ENCODE results near the gene DESI1. TPM values are rescaled to one million over a fixed set of nuclear protein-coding genes. Genes with fewer than 3 reads are reported as not detected.
A peak's percentile ranks its signal among the peaks of the same experiment; 100 is the strongest.

Gene DESI1
- polyA plus RNA-seq, 1 of the 3 experiments (the other 2 are of a cell fraction), result 8.2 TPM

GRCh38 chr22:41625577-41625976 lies 4.7 kb upstream of the DESI1 start:
- Histone ChIP-seq H3K4me1 (ENCODE audit: control insufficient read depth in 1 of 2, insufficient read depth in 2 of 2, low read depth in 1 of 2, low read length in 1 of 2) (peaks cover 5% of the 10 kb centered on the region in 2 experiments; a peak in 2 of 4 replicates), H2AFZ (ENCODE audit: low read depth) (no peak overlapping the region), H3K9ac (no peak overlapping the region), H3F3A (replicated peaks; ENCODE audit: insufficient read depth) (peaks cover 3% of the 10 kb centered on the region), H3K27me3 (ENCODE audit: insufficient read depth) (no peaks in the 10 kb centered on the region), H3K9me3 (no peaks in the 10 kb centered on the region), H4K20me1 (ENCODE audit: insufficient read depth) (no peaks in the 10 kb centered on the region), H3K27ac (ENCODE audit: low read depth in 2 of 2, low read length in 1 of 2) (no peak overlapping the region), H3K4me3 (ENCODE audit: low read depth in 2 of 2, low read length in 1 of 2) (no peak overlapping the region), H3K4me2 (no peak overlapping the region), H3K79me2 (ENCODE audit: insufficient read depth) (peaks cover 53% of the 10 kb centered on the region), H3K9me2 (no peaks in the 10 kb centered on the region), H3K36me3 (replicated peaks in 1 of 2; ENCODE audit: control insufficient read depth in 1 of 2, insufficient read depth in 2 of 2, low read length in 1 of 2) (peaks cover 10 to 16% of the 10 kb centered on the region in 2 experiments)
- no peak for DNase-seq
- ChIA-PET CTCF (no interaction called here), POLR2A (no interaction called here)
- TF ChIP-seq CHD2 (IDR thresholded peaks at IDR 0.05; ENCODE audit: low read length, partially characterized antibody) (no peak), GABPA (IDR thresholded peaks at IDR 0.05; ENCODE audit: low read depth) (no peak), MAX (IDR thresholded peaks at IDR 0.05; ENCODE audit: low read depth) (no peak), POLR2AphosphoS5 (IDR thresholded peaks at IDR 0.05; ENCODE audit: low read depth, low read length) (no peak), ELF1 (IDR thresholded peaks at IDR 0.05) (no peak), RCOR1 (IDR thresholded peaks at IDR 0.05; ENCODE audit: low read length) (no peak), FOXJ3 (CRISPR knock-in tag; IDR thresholded peaks at IDR 0.05) (no peak), USF2 (IDR thresholded peaks at IDR 0.05; ENCODE audit: borderline replicate concordance, low read depth, low read length) (no peak)
- TF ChIP-seq, protein P1, sequence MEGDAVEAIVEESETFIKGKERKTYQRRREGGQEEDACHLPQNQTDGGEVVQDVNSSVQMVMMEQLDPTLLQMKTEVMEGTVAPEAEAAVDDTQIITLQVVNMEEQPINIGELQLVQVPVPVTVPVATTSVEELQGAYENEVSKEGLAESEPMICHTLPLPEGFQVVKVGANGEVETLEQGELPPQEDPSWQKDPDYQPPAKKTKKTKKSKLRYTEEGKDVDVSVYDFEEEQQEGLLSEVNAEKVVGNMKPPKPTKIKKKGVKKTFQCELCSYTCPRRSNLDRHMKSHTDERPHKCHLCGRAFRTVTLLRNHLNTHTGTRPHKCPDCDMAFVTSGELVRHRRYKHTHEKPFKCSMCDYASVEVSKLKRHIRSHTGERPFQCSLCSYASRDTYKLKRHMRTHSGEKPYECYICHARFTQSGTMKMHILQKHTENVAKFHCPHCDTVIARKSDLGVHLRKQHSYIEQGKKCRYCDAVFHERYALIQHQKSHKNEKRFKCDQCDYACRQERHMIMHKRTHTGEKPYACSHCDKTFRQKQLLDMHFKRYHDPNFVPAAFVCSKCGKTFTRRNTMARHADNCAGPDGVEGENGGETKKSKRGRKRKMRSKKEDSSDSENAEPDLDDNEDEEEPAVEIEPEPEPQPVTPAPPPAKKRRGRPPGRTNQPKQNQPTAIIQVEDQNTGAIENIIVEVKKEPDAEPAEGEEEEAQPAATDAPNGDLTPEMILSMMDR (IDR thresholded peaks at IDR 0.05), result no peak
- WGBS (ENCODE audit: low lambda C conversion rate), result 95% methylated on average over 6 of the region's 7 CpGs

- CTCF ChIA-PET, result interaction anchor here (1.1 to 1.2 kb wide), 2 partner anchors 78 to 218 kb away, joined by 3 to 4 read pairs; no protein-coding TSS in a partner anchor
- no peak for DNase-seq
- 0% methylated on average over 8 of the region's 8 CpGs for WGBS (ENCODE audit: low lambda C conversion rate)
- Histone ChIP-seq H3K4me3 (ENCODE audit: low read depth in 2 of 2, low read length in 1 of 2) (peak overlapping the region; percentile 78 to 89), H3K4me1 (ENCODE audit: control insufficient read depth in 1 of 2, insufficient read depth in 2 of 2, low read depth in 1 of 2, low read length in 1 of 2) (peaks cover 5% of the 10 kb centered on the region in 2 experiments; a peak in 3 of 4 replicates), H3F3A (replicated peaks; ENCODE audit: insufficient read depth) (peaks cover 3% of the 10 kb centered on the region), H2AFZ (ENCODE audit: low read depth) (no peak overlapping the region), H3K79me2 (ENCODE audit: insufficient read depth) (peaks cover 59% of the 10 kb centered on the region), H3K9me3 (no peaks in the 10 kb centered on the region), H3K27ac (ENCODE audit: low read depth in 2 of 2, low read length in 1 of 2) (peak overlapping the region; percentile 19 to 97; a peak in 3 of 4 replicates), H3K36me3 (replicated peaks in 1 of 2; ENCODE audit: control insufficient read depth in 1 of 2, insufficient read depth in 2 of 2, low read length in 1 of 2) (peaks cover 0 to 6% of the 10 kb centered on the region in 2 experiments), H3K9ac (peak overlapping the region; percentile 94), H3K27me3 (ENCODE audit: insufficient read depth) (no peaks in the 10 kb centered on the region), H3K4me2 (peak overlapping the region; percentile 91), H4K20me1 (ENCODE audit: insufficient read depth) (no peaks in the 10 kb centered on the region), H3K9me2 (no peaks in the 10 kb centered on the region)
- TF ChIP-seq TAF1 (IDR thresholded peaks at IDR 0.05; ENCODE audit: borderline replicate concordance, low read depth, low read length), result no peak
- no peak for TF ChIP-seq RFX5 (IDR thresholded peaks at IDR 0.05; ENCODE audit: low read length)
- no peak for TF ChIP-seq YY1 (IDR thresholded peaks at IDR 0.05; ENCODE audit: low read depth)
- TF ChIP-seq REST (IDR thresholded peaks at IDR 0.05; ENCODE audit: low read depth, low read length), result no peak
- TF ChIP-seq GATA2 (CRISPR knock-in tag; IDR thresholded peaks at IDR 0.05), result no peak
- TF ChIP-seq USF1 (IDR thresholded peaks at IDR 0.05; ENCODE audit: borderline replicate concordance, low read depth), result no peak
- TF ChIP-seq, protein P1 (IDR thresholded peaks at IDR 0.05), result no peak
- POLR2A ChIA-PET, result interaction anchor here (0.5 kb wide), 1 partner anchor 17 kb away, joined by 3 read pairs; no protein-coding TSS in a partner anchor
Measured at GRCh38 chr22:41621911-41622179, 1.0 kb upstream of the DESI1 start.
